HCT116 (cell line): ENCODE measurements around the gene GAS2. TPM values are rescaled to one million over a fixed set of nuclear protein-coding genes. Genes with fewer than 3 reads are reported as not detected.
A peak's percentile ranks its signal among the peaks of the same experiment; 100 is the strongest.

Experiments used
- ATAC-seq: fragments of 200-7000 bp; cut with Tn5 transposase; 2 replicates; pipeline ENCODE4 v1.9.1; 2020; ENCODE audit warnings: mild to moderate bottlenecking, moderate library complexity
- BruUV-seq: library from RNA; stranded (reverse); fragments of 400-500 nt; replicated peaks from 2 replicates; lab custom pipeline; 2021; lab: Mats Ljungman, UMichigan
- CTCF ChIA-PET: fragments of 300-600 bp; sonication (Branson Sonifier 250); formaldehyde crosslinking; loops from one replicate; lab custom pipeline; 2021; ENCODE audit warnings: antibody characterized with exemption; lab: Charles Lee
- POLR2A ChIA-PET: fragments of 300-600, 350-600 bp; sonication (Branson Sonifier 250); formaldehyde crosslinking; loops from one replicate; lab custom pipeline; 2021; ENCODE audit warnings: antibody characterized with exemption; lab: Charles Lee
- RAD21 ChIA-PET, 2 experiments: fragments of 300-600 bp; sonication (Branson Sonifier 250); formaldehyde crosslinking; loops; one replicate each; lab custom pipeline; 2023; ENCODE audit warnings: low total read pairs in 2 of 2; ENCODE audit not compliant: uncharacterized antibody in 2 of 2, unreplicated experiment in 2 of 2, low non-redundant PET in 1 of 2; lab: Charles Lee
- DNase-seq: peaks from one replicate; pipeline ENCODE4 v3.0.0-alpha.2; 2010; ENCODE audit warnings: low read depth, low spot score
- H2AFZ ChIP-seq: fragments of 200-600 bp; shearing (Covaris generic), sonication (generic); 2 replicates; pipeline ENCODE4 v1.6.1; 2017; ENCODE audit warnings: low read depth, mixed run types, mixed read lengths, antibody characterized with exemption, low read length; ENCODE audit not compliant: poor library complexity, severe bottlenecking
- H3K27ac ChIP-seq: 2 replicates; pipeline ENCODE4 v1.5.1; 2012; ENCODE audit warnings: low read depth, low read length
- H3K27me3 ChIP-seq: fragments of 200-600 bp; sonication (generic); 2 replicates; pipeline ENCODE4 v1.6.1; 2016; ENCODE audit warnings: mixed run types, low read length, mixed read lengths; ENCODE audit not compliant: insufficient read depth
- H3K36me3 ChIP-seq, 2 experiments: fragments of 200-500 bp in 1 of 2; fragments of 200-600 bp in 1 of 2; sonication (Bioruptor generic) in 1 of 2; sonication (generic) in 1 of 2; 2 replicates each; pipeline versions ENCODE4 v1.5.1 to v1.6.1; 2014 to 2016; ENCODE audit warnings: low read length in 2 of 2, inconsistent platforms in 1 of 2, mixed read lengths in 1 of 2, mixed run types in 1 of 2; ENCODE audit not compliant: insufficient read depth in 2 of 2, control insufficient read depth in 1 of 2
- H3K4me1 ChIP-seq, 2 experiments: fragments of 200-600 bp in 1 of 2; sonication (generic) in 1 of 2; 2 replicates each; pipeline versions ENCODE4 v1.5.1 to v1.6.1; 2012 to 2017; ENCODE audit warnings: low read length in 2 of 2, inconsistent platforms in 1 of 2, mild to moderate bottlenecking in 1 of 2, mixed read lengths in 1 of 2, mixed run types in 1 of 2, moderate library complexity in 1 of 2; ENCODE audit not compliant: insufficient read depth in 2 of 2, control insufficient read depth in 1 of 2
- H3K4me2 ChIP-seq: fragments of 200-600 bp; sonication (generic); 2 replicates; pipeline ENCODE4 v1.6.1; 2017; ENCODE audit warnings: mixed run types, low read length, mixed read lengths
- H3K4me3 ChIP-seq, 2 experiments: fragments of 200-600 bp in 1 of 2; sonication (generic) in 1 of 2; replicated peaks in 1 of 2; 2 replicates each; pipeline ENCODE4 v1.5.1; 2011 to 2016; ENCODE audit warnings: low read length in 2 of 2, control low read depth in 1 of 2, low read depth in 1 of 2, mild to moderate bottlenecking in 1 of 2, mixed read lengths in 1 of 2, mixed run types in 1 of 2
- H3K79me2 ChIP-seq: fragments of 200-600 bp; sonication (generic); 2 replicates; pipeline ENCODE4 v1.6.1; 2017; ENCODE audit warnings: mild to moderate bottlenecking, mixed run types, low read length, moderate library complexity, mixed read lengths; ENCODE audit not compliant: insufficient read depth
- H3K9ac ChIP-seq: fragments of 200-600 bp; sonication (generic); 2 replicates; pipeline ENCODE4 v1.6.1; 2016; ENCODE audit warnings: low read length, mixed read lengths
- H3K9me2 ChIP-seq: fragments of 200-600 bp; sonication (generic), shearing (Covaris generic); 2 replicates; pipeline ENCODE4 v1.6.1; 2017; ENCODE audit warnings: mixed run types, mild to moderate bottlenecking, moderate library complexity; ENCODE audit not compliant: insufficient read depth
- H3K9me3 ChIP-seq, 2 experiments: fragments of 200-500 bp in 1 of 2; fragments of 200-600 bp in 1 of 2; sonication (Bioruptor generic) in 1 of 2; sonication (generic) in 1 of 2; 2 replicates each; pipeline ENCODE4 v1.6.1; 2014 to 2017; ENCODE audit warnings: low read length in 2 of 2, mixed read lengths in 2 of 2, inconsistent platforms in 1 of 2, low read depth in 1 of 2, mild to moderate bottlenecking in 1 of 2, mixed run types in 1 of 2, moderate library complexity in 1 of 2; ENCODE audit not compliant: control insufficient read depth in 1 of 2, insufficient read depth in 1 of 2
- H4K20me1 ChIP-seq: fragments of 200-600 bp; sonication (generic), shearing (Covaris generic); 2 replicates; pipeline ENCODE4 v1.6.1; 2017; ENCODE audit warnings: mixed run types, mild to moderate bottlenecking, moderate library complexity; ENCODE audit not compliant: insufficient read depth
- CEBPB ChIP-seq: IDR thresholded peaks from 2 replicates; pipeline ENCODE4 v1.6.1; 2012; ENCODE audit warnings: low read depth
- FOSL1 ChIP-seq: IDR thresholded peaks from 2 replicates; pipeline ENCODE4 v1.6.1; 2012; ENCODE audit warnings: low read depth
- MAX ChIP-seq: IDR thresholded peaks from 2 replicates; pipeline ENCODE4 v1.6.1; 2012
- REST ChIP-seq: IDR thresholded peaks from 2 replicates; pipeline ENCODE4 v1.6.1; 2012; ENCODE audit warnings: low read depth
- SP1 ChIP-seq: IDR thresholded peaks from 2 replicates; pipeline ENCODE4 v1.6.1; 2012; ENCODE audit warnings: low read depth
- intact Hi-C: fragments of 100-400 bp; cut with micrococcal nuclease; formaldehyde crosslinking; loops from 2 replicates; pipeline ENCODE4 v1.10.0; 2022
- total RNA-seq: library from RNA; stranded (reverse); gene quantifications from one replicate; pipeline ENCODE4 v1.2.1, GENCODE V29; 2021; ENCODE audit not compliant: unreplicated experiment
- TF ChIP-seq, protein P1 (sequence below): IDR thresholded peaks from 2 replicates; pipeline ENCODE4 v1.6.1; 2012
- TF ChIP-seq, protein P2 (sequence below), 3 experiments: fragments of 200-600 bp in 1 of 3; sonication (generic) in 1 of 3; IDR thresholded peaks in 2 of 3; conservative IDR thresholded peaks in 1 of 3; 2 replicates each; pipeline ENCODE4 v1.5.1; 2012 to 2017; ENCODE audit warnings: low read depth in 2 of 3, low read length in 2 of 3, antibody characterized with exemption in 1 of 3, borderline replicate concordance in 1 of 3, control low read depth in 1 of 3, mild to moderate bottlenecking in 1 of 3, mixed read lengths in 1 of 3, mixed run types in 1 of 3, moderate library complexity in 1 of 3; ENCODE audit not compliant: insufficient read depth in 1 of 3

Gene GAS2
- total RNA-seq, 1 experiment from 2014 or later, result not detected

GRCh38 chr11:22625448-22626287 lies 40.7 kb upstream of the GAS2 start, which contains the start of gene FANCF (continued):
- TF ChIP-seq FOSL1 (no peak), CEBPB (no peak), SP1 (peak; percentile 90)
- TF ChIP-seq, protein P1, sequence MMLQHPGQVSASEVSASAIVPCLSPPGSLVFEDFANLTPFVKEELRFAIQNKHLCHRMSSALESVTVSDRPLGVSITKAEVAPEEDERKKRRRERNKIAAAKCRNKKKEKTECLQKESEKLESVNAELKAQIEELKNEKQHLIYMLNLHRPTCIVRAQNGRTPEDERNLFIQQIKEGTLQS, result no peak

DNA sequence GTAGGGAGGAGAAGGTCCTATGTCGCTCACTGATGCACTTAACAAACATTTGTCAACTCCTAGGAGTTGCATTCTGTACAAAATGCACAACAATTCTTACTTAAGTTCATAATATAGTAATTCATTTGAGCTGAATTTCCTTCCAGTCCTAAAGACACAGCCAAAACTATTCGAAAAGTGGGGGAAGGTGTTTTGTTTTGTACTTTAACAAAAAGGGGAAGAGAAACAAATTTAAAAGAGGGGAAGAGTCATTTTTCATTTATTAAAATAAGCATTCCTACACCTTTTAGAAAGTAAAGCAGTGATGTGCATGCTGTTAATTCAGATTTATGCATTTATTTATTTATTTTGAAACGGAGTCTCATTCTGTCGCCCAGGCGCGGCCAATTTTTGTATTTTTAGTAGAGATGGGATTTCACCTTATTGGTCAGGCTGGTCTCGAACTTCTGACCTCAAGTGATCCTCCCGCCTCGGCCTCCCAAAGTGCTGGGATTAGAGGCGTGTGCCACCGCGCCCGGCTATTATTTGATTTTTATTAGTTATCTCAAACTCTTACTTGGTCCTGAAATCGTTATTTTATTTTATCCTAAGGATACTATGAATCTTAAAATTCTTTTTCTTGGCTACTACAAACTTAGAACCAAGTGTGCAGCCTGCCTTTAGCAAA lies 39.7 kb upstream of the GAS2 start:
- peak overlapping the region; percentile 54; the same call in 1 of the 2 replicates for H3K4me2 ChIP-seq
- no peaks in the 10 kb centered on the region for H4K20me1 ChIP-seq
- no peak overlapping the region for H3K27ac ChIP-seq
- TF ChIP-seq, protein P2, sequence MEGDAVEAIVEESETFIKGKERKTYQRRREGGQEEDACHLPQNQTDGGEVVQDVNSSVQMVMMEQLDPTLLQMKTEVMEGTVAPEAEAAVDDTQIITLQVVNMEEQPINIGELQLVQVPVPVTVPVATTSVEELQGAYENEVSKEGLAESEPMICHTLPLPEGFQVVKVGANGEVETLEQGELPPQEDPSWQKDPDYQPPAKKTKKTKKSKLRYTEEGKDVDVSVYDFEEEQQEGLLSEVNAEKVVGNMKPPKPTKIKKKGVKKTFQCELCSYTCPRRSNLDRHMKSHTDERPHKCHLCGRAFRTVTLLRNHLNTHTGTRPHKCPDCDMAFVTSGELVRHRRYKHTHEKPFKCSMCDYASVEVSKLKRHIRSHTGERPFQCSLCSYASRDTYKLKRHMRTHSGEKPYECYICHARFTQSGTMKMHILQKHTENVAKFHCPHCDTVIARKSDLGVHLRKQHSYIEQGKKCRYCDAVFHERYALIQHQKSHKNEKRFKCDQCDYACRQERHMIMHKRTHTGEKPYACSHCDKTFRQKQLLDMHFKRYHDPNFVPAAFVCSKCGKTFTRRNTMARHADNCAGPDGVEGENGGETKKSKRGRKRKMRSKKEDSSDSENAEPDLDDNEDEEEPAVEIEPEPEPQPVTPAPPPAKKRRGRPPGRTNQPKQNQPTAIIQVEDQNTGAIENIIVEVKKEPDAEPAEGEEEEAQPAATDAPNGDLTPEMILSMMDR (IDR thresholded peaks at IDR 0.05 in 2 of 3, conservative IDR thresholded peaks at IDR 0.05 in 1 of 3; ENCODE audit: borderline replicate concordance in 1 of 3, insufficient read depth in 1 of 3, low read depth in 2 of 3, low read length in 2 of 3), result no peak
- no peak for TF ChIP-seq REST
- TF ChIP-seq MAX, result no peak
- H3K9ac ChIP-seq, result no peak overlapping the region
- POLR2A ChIA-PET, result no interaction called here
- BruUV-seq, result no TSS peak
- CTCF ChIA-PET, result no interaction called here
- no peak overlapping the region for H3K4me3 ChIP-seq
- ATAC-seq (no peak), DNase-seq (no peak)
- H3K36me3 ChIP-seq, result no peaks in the 10 kb centered on the region
- peaks cover 0 to 4% of the 10 kb centered on the region in 2 experiments; a peak in 2 of 4 replicates for H3K4me1 ChIP-seq
- RAD21 ChIA-PET, result no interaction called here
- H3K79me2 ChIP-seq, result peaks cover 9% of the 10 kb centered on the region; the same call in 1 of the 2 replicates
- no peak overlapping the region for H2AFZ ChIP-seq
- H3K27me3 ChIP-seq, result no peaks in the 10 kb centered on the region
- intact Hi-C loops, result no loop called here
- H3K9me2 ChIP-seq, result no peaks in the 10 kb centered on the region
- H3K9me3 ChIP-seq, result no peaks in the 10 kb centered on the region
